ENCODE measurements around the gene NUDT5. TPM values are rescaled to one million over a fixed set of nuclear protein-coding genes. Genes with fewer than 3 reads are reported as not detected.
"Not testable (repeated sequence)": the region's sequence is repeated elsewhere in the genome, so short reads cannot be mapped to it uniquely, and the experiment has no call there.

Gene NUDT5
- total RNA-seq, 4 donors from 2014 or later: 33.6 to 54.8 (median 45.2) TPM

- ATAC-seq (ENCODE audit: low FRiP score): no peak
- no peak for DNase-seq (ENCODE audit: low spot score)
- TF ChIP-seq, protein P1, sequence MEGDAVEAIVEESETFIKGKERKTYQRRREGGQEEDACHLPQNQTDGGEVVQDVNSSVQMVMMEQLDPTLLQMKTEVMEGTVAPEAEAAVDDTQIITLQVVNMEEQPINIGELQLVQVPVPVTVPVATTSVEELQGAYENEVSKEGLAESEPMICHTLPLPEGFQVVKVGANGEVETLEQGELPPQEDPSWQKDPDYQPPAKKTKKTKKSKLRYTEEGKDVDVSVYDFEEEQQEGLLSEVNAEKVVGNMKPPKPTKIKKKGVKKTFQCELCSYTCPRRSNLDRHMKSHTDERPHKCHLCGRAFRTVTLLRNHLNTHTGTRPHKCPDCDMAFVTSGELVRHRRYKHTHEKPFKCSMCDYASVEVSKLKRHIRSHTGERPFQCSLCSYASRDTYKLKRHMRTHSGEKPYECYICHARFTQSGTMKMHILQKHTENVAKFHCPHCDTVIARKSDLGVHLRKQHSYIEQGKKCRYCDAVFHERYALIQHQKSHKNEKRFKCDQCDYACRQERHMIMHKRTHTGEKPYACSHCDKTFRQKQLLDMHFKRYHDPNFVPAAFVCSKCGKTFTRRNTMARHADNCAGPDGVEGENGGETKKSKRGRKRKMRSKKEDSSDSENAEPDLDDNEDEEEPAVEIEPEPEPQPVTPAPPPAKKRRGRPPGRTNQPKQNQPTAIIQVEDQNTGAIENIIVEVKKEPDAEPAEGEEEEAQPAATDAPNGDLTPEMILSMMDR (IDR thresholded peaks at IDR 0.05): no peak
These were observed 15.3 kb downstream of the NUDT5 start for GRCh38 chr10:12180221-12180974.

DNA sequence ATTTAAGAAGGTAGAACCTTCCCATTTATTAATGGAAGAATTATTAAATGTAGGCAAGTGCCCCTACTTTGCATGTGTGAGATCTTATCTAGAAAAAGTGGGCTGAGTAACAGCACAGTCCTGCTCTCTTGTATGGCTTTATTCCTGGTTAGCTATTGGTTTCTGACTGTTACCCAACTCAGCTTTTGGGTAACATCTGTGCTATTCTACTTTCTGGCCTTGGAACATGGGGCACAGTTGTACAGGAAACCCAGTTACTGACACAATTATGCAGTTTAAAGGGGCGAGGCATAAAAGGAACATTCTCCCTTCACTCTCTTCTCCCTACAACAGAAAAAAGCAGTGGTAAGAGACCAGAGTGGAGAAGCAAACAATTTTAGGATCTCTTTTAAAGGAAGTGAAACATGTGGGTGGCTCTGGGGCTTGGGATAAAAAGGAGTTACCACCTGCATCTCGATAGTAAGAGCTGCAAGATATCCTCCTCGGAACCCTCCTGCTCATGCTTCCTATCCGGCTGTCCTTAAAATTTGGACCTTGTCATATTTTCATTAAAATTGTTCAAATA lies 16.0 kb downstream of the NUDT5 start:
- TF ChIP-seq, protein P1 (IDR thresholded peaks at IDR 0.05): no peak

GRCh38 chr10:12177642-12178041 lies 18.0 kb downstream of the NUDT5 start:
- DNase-seq (ENCODE audit: low spot score) (no peak), ATAC-seq (ENCODE audit: low FRiP score) (no peak)
- TF ChIP-seq, protein P1 (IDR thresholded peaks at IDR 0.05): no peak

More for the DNA sequence above, 16.0 kb downstream of the NUDT5 start:
- ATAC-seq (ENCODE audit: low FRiP score): no peak
- DNase-seq (ENCODE audit: low spot score): no peak

DNA sequence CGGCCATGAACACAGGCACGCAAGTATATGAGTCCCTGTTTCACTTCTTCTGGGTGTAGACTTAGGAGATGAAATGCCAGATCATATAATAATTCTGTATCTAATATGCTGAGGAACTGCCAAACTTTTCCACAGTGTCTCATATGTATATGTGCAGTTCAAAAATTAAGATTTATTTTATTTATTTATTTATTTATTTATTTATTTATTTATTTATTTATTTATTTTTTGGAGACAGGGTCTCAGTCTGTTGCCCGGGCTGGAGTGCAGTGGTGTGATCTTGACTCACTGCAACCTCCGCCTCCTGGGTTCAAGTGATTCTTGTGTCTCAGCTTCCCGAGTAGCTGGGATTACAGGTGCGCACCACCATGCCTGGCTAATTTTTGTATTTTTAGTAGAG lies 24.2 kb downstream of the NUDT5 start:
- DNase-seq (ENCODE audit: low spot score); ATAC-seq (ENCODE audit: low FRiP score): not testable (repeated sequence)

GRCh38 chr10:12165999-12166775 lies 29.5 kb downstream of the NUDT5 start:
- DNase-seq (ENCODE audit: low spot score): no peak
- ATAC-seq (ENCODE audit: low FRiP score): peak; percentile 79
- TF ChIP-seq, protein P1 (IDR thresholded peaks at IDR 0.05): no peak

GRCh38 chr10:12165036-12165435 lies 30.7 kb downstream of the NUDT5 start:
- ATAC-seq (ENCODE audit: low FRiP score) (no peak), DNase-seq (ENCODE audit: low spot score) (no peak)
- TF ChIP-seq, protein P1 (IDR thresholded peaks at IDR 0.05): no peak

DNA sequence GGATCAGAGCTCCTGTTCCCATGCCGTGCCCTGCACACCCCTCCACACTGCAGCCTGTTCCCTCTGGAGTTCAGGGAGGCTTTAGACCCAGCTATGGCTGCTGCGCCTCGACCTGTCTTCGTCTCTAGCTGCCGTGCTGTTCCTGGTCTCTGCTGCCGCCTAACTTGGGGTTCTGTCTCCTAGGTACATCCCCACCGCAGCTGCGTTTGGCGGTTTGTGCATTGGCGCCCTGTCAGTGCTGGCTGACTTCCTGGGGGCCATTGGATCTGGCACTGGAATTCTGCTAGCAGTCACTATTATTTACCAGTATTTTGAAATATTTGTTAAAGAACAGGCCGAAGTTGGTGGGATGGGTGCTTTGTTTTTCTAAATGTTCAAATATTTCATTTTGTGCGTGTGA lies 31.6 kb downstream of the NUDT5 start:
- TF ChIP-seq, protein P1 (IDR thresholded peaks at IDR 0.05): no peak
- DNase-seq (ENCODE audit: low spot score) (no peak), ATAC-seq (ENCODE audit: low FRiP score) (no peak)
